Mammary microvascular endothelial cell (primary cell): ENCODE measurements around the gene UQCRFS1. TPM values are rescaled to one million over a fixed set of nuclear protein-coding genes. Genes with fewer than 3 reads are reported as not detected.

Source experiments
- total RNA-seq: library from RNA; depleted of rRNA; stranded (reverse); fragments of >200 nt; gene quantifications from 2 replicates; pipeline ENCODE4 v1.2.3, GENCODE V29; 2015

UQCRFS1 gene
- 30.1 and 34.8 TPM in 2 replicates for total RNA-seq

GRCh38 chr19:29212648-29213573 lies at the start of gene UQCRFS1:
UQCRFS1 (minus strand) TSS chr19:29213151; CDS start chr19:29213118, 33 bp downstream.

